ENCODE measurements around the gene CDC42BPA. TPM values are rescaled to one million over a fixed set of nuclear protein-coding genes. Genes with fewer than 3 reads are reported as not detected.
"Not testable (repeated sequence)": the region's sequence is repeated elsewhere in the genome, so short reads cannot be mapped to it uniquely, and the experiment has no call there.

Gene CDC42BPA
- total RNA-seq, 1 donor: 113 TPM

DNA sequence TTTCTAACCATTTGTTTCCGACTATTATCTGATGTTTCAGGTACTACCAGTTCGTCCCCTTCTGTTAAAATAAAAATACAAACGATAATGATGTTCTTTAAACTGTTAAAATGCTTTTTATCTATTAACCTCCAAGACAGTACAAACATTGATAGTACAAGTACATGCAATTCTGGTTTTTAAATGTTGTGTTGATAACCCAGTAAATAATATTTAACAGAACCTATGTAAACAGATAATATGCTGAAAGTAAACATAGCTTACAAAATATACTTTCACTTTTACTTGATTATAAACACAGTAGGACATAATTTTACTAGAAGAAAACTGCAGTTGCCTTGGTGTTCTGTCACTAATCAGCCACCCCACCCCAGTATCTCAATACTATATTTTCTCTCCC is 301.3 kb downstream of the CDC42BPA start:
- TF ChIP-seq CTCF (IDR thresholded peaks at IDR 0.05; ENCODE audit: insufficient read depth, low read depth, low read length): no peak
- H3K4me3 ChIP-seq (ENCODE audit: low read depth, low read length): no peak overlapping the region
- peak; percentile 11 for DNase-seq (ENCODE audit: low read depth)

- no peak for TF ChIP-seq CTCF (IDR thresholded peaks at IDR 0.05; ENCODE audit: insufficient read depth, low read depth, low read length)
- DNase-seq (ENCODE audit: low read depth): no peak
- H3K4me3 ChIP-seq (ENCODE audit: low read depth, low read length): no peak overlapping the region
Measured at GRCh38 chr1:227010645-227011044, 307.6 kb downstream of the CDC42BPA start.

- no peak overlapping the region for H3K4me3 ChIP-seq (ENCODE audit: low read depth, low read length)
- no peak for DNase-seq (ENCODE audit: low read depth)
- TF ChIP-seq CTCF (IDR thresholded peaks at IDR 0.05; ENCODE audit: insufficient read depth, low read depth, low read length): no peak
Measured at GRCh38 chr1:227009937-227010336, 308.4 kb downstream of the CDC42BPA start.

- TF ChIP-seq CTCF (IDR thresholded peaks at IDR 0.05; ENCODE audit: insufficient read depth, low read depth, low read length): no peak
- no peak for DNase-seq (ENCODE audit: low read depth)
- H3K4me3 ChIP-seq (ENCODE audit: low read depth, low read length): no peak overlapping the region
Measured at GRCh38 chr1:227006226-227006796, 312.0 kb downstream of the CDC42BPA start.

- TF ChIP-seq CTCF (IDR thresholded peaks at IDR 0.05; ENCODE audit: insufficient read depth, low read depth, low read length): no peak
- H3K4me3 ChIP-seq (ENCODE audit: low read depth, low read length): no peak overlapping the region
- DNase-seq (ENCODE audit: low read depth): no peak
Measured at GRCh38 chr1:227004796-227005195, 313.5 kb downstream of the CDC42BPA start.

- TF ChIP-seq CTCF (IDR thresholded peaks at IDR 0.05; ENCODE audit: insufficient read depth, low read depth, low read length): no peak
- H3K4me3 ChIP-seq (ENCODE audit: low read depth, low read length): no peak overlapping the region
- DNase-seq (ENCODE audit: low read depth): no peak
Measured at GRCh38 chr1:227003165-227003564, 315.1 kb downstream of the CDC42BPA start.

- H3K4me3 ChIP-seq (ENCODE audit: low read depth, low read length): no peak overlapping the region
- no peak for TF ChIP-seq CTCF (IDR thresholded peaks at IDR 0.05; ENCODE audit: insufficient read depth, low read depth, low read length)
- no peak for DNase-seq (ENCODE audit: low read depth)
Measured at GRCh38 chr1:227002531-227003049, 315.7 kb downstream of the CDC42BPA start.

DNA sequence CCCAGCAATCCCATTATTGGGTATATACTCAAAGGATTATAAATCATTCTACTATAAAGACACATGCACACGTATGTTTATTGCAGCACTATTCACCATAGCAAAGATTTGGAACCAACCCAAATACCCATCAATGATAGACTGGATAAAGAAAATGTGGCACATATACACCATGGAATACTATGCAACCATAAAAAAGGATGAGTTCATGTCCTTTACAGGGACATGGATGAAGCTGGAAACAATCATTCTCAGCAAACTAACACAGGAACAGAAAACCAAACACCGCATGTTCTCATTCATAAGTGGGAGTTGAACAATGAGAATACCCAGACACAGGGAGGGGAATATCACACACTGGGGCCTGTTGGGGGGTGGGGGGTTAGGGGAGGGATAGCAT is 318.7 kb downstream of the CDC42BPA start:
- DNase-seq (ENCODE audit: low read depth): not testable (repeated sequence)

More for the DNA sequence above, 318.7 kb downstream of the CDC42BPA start:
- not testable (repeated sequence) for H3K4me3 ChIP-seq (ENCODE audit: low read depth, low read length)
